Natural killer cell treated with Interleukin-12 subunit alpha and Interleukin-12 subunit beta and Interleukin-15 and Interleukin-18, amount 100 ng/mL, for 72 hours (primary cell): ENCODE data around the gene SLC26A4. TPM values are rescaled to one million over a fixed set of nuclear protein-coding genes. Genes with fewer than 3 reads are reported as not detected.
A peak's percentile ranks its signal among the peaks of the same experiment; 100 is the strongest.
"Not testable (repeated sequence)": the region's sequence is repeated elsewhere in the genome, so short reads cannot be mapped to it uniquely, and the experiment has no call there.

Experiments
- ATAC-seq, 2 donors: fragments of 150-1000 bp; cut with Tn5 transposase in 1 of 2; sonication (Bioruptor Pico), chemical (Tn5 transposase) in 1 of 2; 2 replicates each; pipeline ENCODE4 v1.10.0; 2021
- DNase-seq: peaks from one replicate; pipeline ENCODE4 v3.0.0; 2022; ENCODE audit warnings: low spot score
- H3K27ac Mint-ChIP-seq, 2 donors: 1 replicate in 1 of 2; 2 replicates in 1 of 2; pipeline ENCODE4 v1.8.0; 2022; ENCODE audit warnings: mixed read lengths in 2 of 2, mild to moderate bottlenecking in 1 of 2, moderate library complexity in 1 of 2
- H3K27me3 Mint-ChIP-seq, 2 donors: 1 replicate in 1 of 2; 2 replicates in 1 of 2; pipeline ENCODE4 v1.8.0; 2022; ENCODE audit warnings: mixed read lengths in 2 of 2
- H3K36me3 Mint-ChIP-seq: one replicate; pipeline ENCODE4 v1.8.0; 2022; ENCODE audit warnings: mixed read lengths
- H3K4me1 Mint-ChIP-seq, 2 donors: 1 replicate in 1 of 2; 2 replicates in 1 of 2; pipeline ENCODE4 v1.8.0; 2022; ENCODE audit warnings: low read depth in 2 of 2, mixed read lengths in 2 of 2, mild to moderate bottlenecking in 1 of 2
- H3K4me3 Mint-ChIP-seq: one replicate; pipeline ENCODE4 v1.8.0; 2022; ENCODE audit warnings: mixed read lengths
- H3K9me3 Mint-ChIP-seq: 2 replicates; pipeline ENCODE4 v1.8.0; 2022; ENCODE audit warnings: mixed read lengths
- total RNA-seq, 2 donors: library from RNA; stranded (reverse); gene quantifications; one replicate each; pipeline ENCODE4 v1.2.3, GENCODE V29; 2022

Gene SLC26A4
- total RNA-seq, 2 donors from 2014 or later, result 0.19 to 1.1 TPM

- not testable (repeated sequence) for H3K27ac Mint-ChIP-seq, DNase-seq, ATAC-seq, H3K9me3 Mint-ChIP-seq, H3K36me3 Mint-ChIP-seq, H3K4me3 Mint-ChIP-seq
- Mint-ChIP-seq H3K4me1 (peaks cover 12 to 13% of the 10 kb centered on the region in 2 donors), H3K27me3 (peaks cover 8 to 14% of the 10 kb centered on the region in 2 donors)
Observed at GRCh38 chr7:107639070-107639469, 21.6 kb upstream of the SLC26A4 start.

GRCh38 chr7:107641676-107642075 lies 19.0 kb upstream of the SLC26A4 start:
- Mint-ChIP-seq H3K36me3 (peaks cover 5% of the 10 kb centered on the region), H3K9me3 (no peaks in the 10 kb centered on the region), H3K4me1 (peaks cover 15 to 17% of the 10 kb centered on the region in 2 donors), H3K27me3 (peaks cover 14 to 16% of the 10 kb centered on the region in 2 donors), H3K27ac (no peak overlapping the region), H3K4me3 (no peak overlapping the region)
- no peak for DNase-seq
- ATAC-seq, result no peak

GRCh38 chr7:107642501-107642900 lies 18.1 kb upstream of the SLC26A4 start:
- Mint-ChIP-seq H3K4me1 (peaks cover 15 to 17% of the 10 kb centered on the region in 2 donors), H3K36me3 (peaks cover 5% of the 10 kb centered on the region), H3K4me3 (no peak overlapping the region), H3K9me3 (no peaks in the 10 kb centered on the region), H3K27ac (no peak overlapping the region), H3K27me3 (peaks cover 14 to 16% of the 10 kb centered on the region in 2 donors)
- DNase-seq, result no peak
- no peak for ATAC-seq

- Mint-ChIP-seq H3K36me3 (peaks cover 5% of the 10 kb centered on the region), H3K27me3 (peaks cover 14 to 16% of the 10 kb centered on the region in 2 donors), H3K4me1 (peaks cover 12 to 13% of the 10 kb centered on the region in 2 donors), H3K4me3 (no peak overlapping the region), H3K9me3 (no peaks in the 10 kb centered on the region), H3K27ac (no peak overlapping the region)
- DNase-seq, result no peak
- ATAC-seq, result no peak
Observed at GRCh38 chr7:107643407-107643806, 17.2 kb upstream of the SLC26A4 start.

- peak overlapping the region in 1 of 2 donors; percentile 9 for H3K27ac Mint-ChIP-seq
- H3K36me3 Mint-ChIP-seq, result peaks cover 5% of the 10 kb centered on the region
- no peak for DNase-seq
- peaks cover 7 to 8% of the 10 kb centered on the region in 2 donors for H3K4me1 Mint-ChIP-seq
- H3K27me3 Mint-ChIP-seq, result peaks cover 14 to 16% of the 10 kb centered on the region in 2 donors
- no peaks in the 10 kb centered on the region for H3K9me3 Mint-ChIP-seq
- no peak overlapping the region for H3K4me3 Mint-ChIP-seq
- ATAC-seq, result no peak
Observed at GRCh38 chr7:107643938-107644308, 16.7 kb upstream of the SLC26A4 start.

- H3K9me3 Mint-ChIP-seq, result no peaks in the 10 kb centered on the region
- H3K4me3 Mint-ChIP-seq, result no peak overlapping the region
- no peak for ATAC-seq
- DNase-seq, result no peak
- H3K4me1 Mint-ChIP-seq, result peaks cover 7 to 8% of the 10 kb centered on the region in 2 donors
- peaks cover 5% of the 10 kb centered on the region for H3K36me3 Mint-ChIP-seq
- H3K27me3 Mint-ChIP-seq, result peaks cover 14 to 19% of the 10 kb centered on the region in 2 donors
- peak overlapping the region in 1 of 2 donors; percentile 9 for H3K27ac Mint-ChIP-seq
Observed at GRCh38 chr7:107644309-107644974, 16.2 kb upstream of the SLC26A4 start.

GRCh38 chr7:107652642-107653041 lies 8.0 kb upstream of the SLC26A4 start:
- Mint-ChIP-seq H3K4me3 (no peak overlapping the region), H3K36me3 (peaks cover 4% of the 10 kb centered on the region), H3K27me3 (peaks cover 22 to 23% of the 10 kb centered on the region in 2 donors), H3K4me1 (no peaks in the 10 kb centered on the region), H3K27ac (no peak overlapping the region), H3K9me3 (peaks cover 3% of the 10 kb centered on the region)
- ATAC-seq (no peak), DNase-seq (no peak)

- DNase-seq (no peak), ATAC-seq (no peak)
- Mint-ChIP-seq H3K27me3 (peaks cover 35 to 47% of the 10 kb centered on the region in 2 donors), H3K4me1 (peaks cover 11 to 14% of the 10 kb centered on the region in 2 donors), H3K36me3 (no peaks in the 10 kb centered on the region), H3K9me3 (no peaks in the 10 kb centered on the region), H3K4me3 (no peak overlapping the region), H3K27ac (peak overlapping the region in 1 of 2 donors; percentile 69)
Observed at GRCh38 chr7:107658467-107658866, 2.2 kb upstream of the SLC26A4 start.

- Mint-ChIP-seq H3K4me3 (peak overlapping the region; percentile 76), H3K4me1 (peaks cover 11 to 14% of the 10 kb centered on the region in 2 donors), H3K9me3 (no peaks in the 10 kb centered on the region), H3K27ac (peak overlapping the region; percentile 8 to 69), H3K36me3 (no peaks in the 10 kb centered on the region), H3K27me3 (peaks cover 33 to 47% of the 10 kb centered on the region in 2 donors)
- ATAC-seq (peak; percentile 72 to 77), DNase-seq (no peak)
Observed at GRCh38 chr7:107659666-107660065, 962 bp upstream of the SLC26A4 start.

GRCh38 chr7:107661081-107661864 lies 645 bp downstream of the SLC26A4 start:
- Mint-ChIP-seq H3K4me1 (peaks cover 11 to 14% of the 10 kb centered on the region in 2 donors), H3K4me3 (peak overlapping the region; percentile 48)

GRCh38 chr7:107661865-107662379 lies 1.3 kb downstream of the SLC26A4 start:
- no peak for DNase-seq
- no peaks in the 10 kb centered on the region for H3K9me3 Mint-ChIP-seq
- peaks cover 11 to 14% of the 10 kb centered on the region in 2 donors for H3K4me1 Mint-ChIP-seq
- H3K4me3 Mint-ChIP-seq, result peak overlapping the region; percentile 48
- peaks cover 22 to 34% of the 10 kb centered on the region in 2 donors for H3K27me3 Mint-ChIP-seq
- no peaks in the 10 kb centered on the region for H3K36me3 Mint-ChIP-seq
- no peak overlapping the region for H3K27ac Mint-ChIP-seq
- ATAC-seq, result no peak

More at GRCh38 chr7:107661081-107661864, 645 bp downstream of the SLC26A4 start:
- H3K36me3 Mint-ChIP-seq, result no peaks in the 10 kb centered on the region
- DNase-seq (no peak), ATAC-seq (peak; percentile 53 to 62)
- H3K27me3 Mint-ChIP-seq, result peaks cover 24 to 36% of the 10 kb centered on the region in 2 donors
- no peak overlapping the region for H3K27ac Mint-ChIP-seq
- no peaks in the 10 kb centered on the region for H3K9me3 Mint-ChIP-seq

GRCh38 chr7:107663196-107663595 lies 2.6 kb downstream of the SLC26A4 start:
- ATAC-seq, result no peak
- Mint-ChIP-seq H3K4me3 (no peak overlapping the region), H3K4me1 (peaks cover 11 to 14% of the 10 kb centered on the region in 2 donors)

GRCh38 chr7:107666790-107667189 lies 6.2 kb downstream of the SLC26A4 start:
- Mint-ChIP-seq H3K9me3 (no peaks in the 10 kb centered on the region), H3K27ac (no peak overlapping the region), H3K36me3 (no peaks in the 10 kb centered on the region), H3K4me3 (no peak overlapping the region), H3K27me3 (peaks cover 7 to 9% of the 10 kb centered on the region in 2 donors), H3K4me1 (no peaks in the 10 kb centered on the region)
- DNase-seq, result no peak
- peak in 1 of 2 donors; percentile 20 for ATAC-seq

More at GRCh38 chr7:107663196-107663595, 2.6 kb downstream of the SLC26A4 start:
- H3K27ac Mint-ChIP-seq, result no peak overlapping the region
- no peak for DNase-seq
- H3K27me3 Mint-ChIP-seq, result peaks cover 22 to 31% of the 10 kb centered on the region in 2 donors
- no peaks in the 10 kb centered on the region for H3K9me3 Mint-ChIP-seq
- no peaks in the 10 kb centered on the region for H3K36me3 Mint-ChIP-seq

GRCh38 chr7:107667341-107667740 lies 6.7 kb downstream of the SLC26A4 start:
- Mint-ChIP-seq H3K27ac (no peak overlapping the region), H3K4me1 (no peaks in the 10 kb centered on the region), H3K36me3 (no peaks in the 10 kb centered on the region), H3K4me3 (no peak overlapping the region), H3K27me3 (peaks cover 4 to 6% of the 10 kb centered on the region in 2 donors), H3K9me3 (no peaks in the 10 kb centered on the region)
- ATAC-seq (no peak), DNase-seq (no peak)
